ENCODE data around the gene TFCP2.

TFCP2 gene

DNA sequence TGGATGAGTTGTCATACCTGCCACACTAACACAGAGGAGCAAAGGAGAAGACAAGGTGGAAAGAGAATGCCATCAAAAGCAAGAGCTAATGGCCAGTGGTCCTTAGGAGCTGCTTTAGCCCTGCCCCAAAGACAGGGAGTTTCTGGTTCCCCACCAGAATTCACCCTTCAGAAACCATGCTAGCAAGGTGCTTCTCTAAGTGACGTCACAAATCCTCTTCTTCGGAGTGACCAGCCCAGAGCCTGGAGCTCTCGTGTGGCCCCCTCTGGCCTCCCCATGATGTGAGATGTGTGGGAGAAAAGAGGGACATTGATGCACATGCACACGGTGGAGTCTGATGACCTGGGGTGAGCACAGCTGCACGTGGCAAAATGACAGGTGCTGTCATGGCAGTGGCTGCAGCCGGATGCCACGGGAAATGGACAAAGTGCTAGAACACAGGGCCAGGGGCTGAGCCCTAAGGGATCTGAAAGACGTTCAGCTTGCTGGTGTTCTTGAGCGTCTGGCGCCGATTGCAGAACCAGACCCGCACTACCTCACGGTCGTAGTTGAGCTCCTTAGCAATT lies 16.9 kb upstream of the TFCP2 start:
- in situ Hi-C loops (cut with HindIII; ENCODE audit: low sequenced_read_pairs), result no loop called here
- no peak for DNase-seq (ENCODE audit: low read depth, low spot score)
- TF ChIP-seq, protein P1, sequence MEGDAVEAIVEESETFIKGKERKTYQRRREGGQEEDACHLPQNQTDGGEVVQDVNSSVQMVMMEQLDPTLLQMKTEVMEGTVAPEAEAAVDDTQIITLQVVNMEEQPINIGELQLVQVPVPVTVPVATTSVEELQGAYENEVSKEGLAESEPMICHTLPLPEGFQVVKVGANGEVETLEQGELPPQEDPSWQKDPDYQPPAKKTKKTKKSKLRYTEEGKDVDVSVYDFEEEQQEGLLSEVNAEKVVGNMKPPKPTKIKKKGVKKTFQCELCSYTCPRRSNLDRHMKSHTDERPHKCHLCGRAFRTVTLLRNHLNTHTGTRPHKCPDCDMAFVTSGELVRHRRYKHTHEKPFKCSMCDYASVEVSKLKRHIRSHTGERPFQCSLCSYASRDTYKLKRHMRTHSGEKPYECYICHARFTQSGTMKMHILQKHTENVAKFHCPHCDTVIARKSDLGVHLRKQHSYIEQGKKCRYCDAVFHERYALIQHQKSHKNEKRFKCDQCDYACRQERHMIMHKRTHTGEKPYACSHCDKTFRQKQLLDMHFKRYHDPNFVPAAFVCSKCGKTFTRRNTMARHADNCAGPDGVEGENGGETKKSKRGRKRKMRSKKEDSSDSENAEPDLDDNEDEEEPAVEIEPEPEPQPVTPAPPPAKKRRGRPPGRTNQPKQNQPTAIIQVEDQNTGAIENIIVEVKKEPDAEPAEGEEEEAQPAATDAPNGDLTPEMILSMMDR (IDR thresholded peaks at IDR 0.05; ENCODE audit: low read depth, low read length), result no peak
- H3K4me3 ChIP-seq (ENCODE audit: low read depth, low read length), result no peak overlapping the region

DNA sequence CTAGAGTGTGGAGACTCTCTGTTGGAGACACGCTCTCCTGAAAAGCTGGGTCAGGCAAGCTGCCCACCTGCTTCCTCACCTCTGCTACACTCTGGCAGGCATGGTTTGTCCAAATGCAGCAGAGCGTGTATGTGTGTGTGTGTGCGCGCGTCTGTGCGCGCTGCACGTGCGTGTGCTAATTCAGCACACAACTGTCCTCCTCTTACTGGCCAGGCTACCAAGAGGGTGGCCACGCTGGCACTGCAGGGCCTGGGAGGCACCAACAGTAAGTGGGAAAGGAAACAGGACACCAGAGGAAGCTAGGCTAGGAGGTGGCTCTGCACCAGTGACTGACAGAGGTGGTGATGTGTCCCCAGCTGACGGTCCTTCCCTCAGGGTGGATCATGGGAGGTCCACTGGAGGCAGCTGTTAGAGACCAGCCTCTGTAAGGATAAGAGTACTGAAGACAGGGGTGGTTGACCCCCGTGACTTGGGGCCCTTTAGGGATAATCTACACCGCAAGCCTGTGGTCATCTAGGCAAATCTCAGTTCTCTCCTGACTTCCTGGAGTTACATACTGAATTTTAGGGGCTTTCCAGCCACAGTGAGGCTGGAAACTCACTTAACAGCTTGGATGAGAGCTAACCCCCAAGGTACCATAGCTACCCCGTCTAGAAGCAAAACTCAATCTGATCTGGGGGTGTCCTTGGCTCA lies 15.6 kb upstream of the TFCP2 start:
- no peak overlapping the region for H3K4me3 ChIP-seq (ENCODE audit: low read depth, low read length)
- TF ChIP-seq, protein P1 (IDR thresholded peaks at IDR 0.05; ENCODE audit: low read depth, low read length), result no peak
- DNase-seq (ENCODE audit: low read depth, low spot score), result no peak
- in situ Hi-C loops (cut with HindIII; ENCODE audit: low sequenced_read_pairs), result no loop called here

DNA sequence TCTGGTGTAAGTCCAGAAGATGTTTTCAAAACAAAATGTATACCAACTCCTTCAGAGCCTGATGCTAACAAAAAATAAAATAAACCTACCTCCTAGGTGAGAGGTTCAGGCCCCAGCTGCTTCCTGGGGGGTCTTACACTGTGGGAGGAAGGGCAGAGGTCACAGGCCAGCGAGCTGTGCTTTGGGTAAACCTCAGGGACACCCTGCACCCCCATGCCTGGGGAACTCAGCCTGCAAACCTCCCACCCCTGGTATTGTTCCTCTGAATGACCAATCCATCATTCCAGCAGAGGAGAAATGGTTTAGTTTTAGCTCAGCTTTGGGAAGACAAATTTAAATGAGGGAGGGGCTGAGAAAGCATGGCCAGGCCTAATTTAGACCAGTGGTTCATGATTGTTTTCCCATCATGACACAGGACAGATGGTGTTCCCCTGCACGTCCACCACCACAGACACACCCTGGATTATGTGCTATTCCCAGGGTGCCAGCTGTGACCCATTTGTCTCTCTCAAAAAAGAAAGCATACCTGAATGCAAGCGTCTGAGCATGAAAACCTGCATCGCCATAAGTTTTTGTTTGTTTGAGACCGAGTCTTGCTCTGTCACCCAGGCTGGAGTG lies 14.5 kb upstream of the TFCP2 start:
- DNase-seq (ENCODE audit: low read depth, low spot score), result no peak
- TF ChIP-seq, protein P1 (IDR thresholded peaks at IDR 0.05; ENCODE audit: low read depth, low read length), result no peak
- in situ Hi-C loops (cut with HindIII; ENCODE audit: low sequenced_read_pairs), result no loop called here
- H3K4me3 ChIP-seq (ENCODE audit: low read depth, low read length), result no peak overlapping the region

DNA sequence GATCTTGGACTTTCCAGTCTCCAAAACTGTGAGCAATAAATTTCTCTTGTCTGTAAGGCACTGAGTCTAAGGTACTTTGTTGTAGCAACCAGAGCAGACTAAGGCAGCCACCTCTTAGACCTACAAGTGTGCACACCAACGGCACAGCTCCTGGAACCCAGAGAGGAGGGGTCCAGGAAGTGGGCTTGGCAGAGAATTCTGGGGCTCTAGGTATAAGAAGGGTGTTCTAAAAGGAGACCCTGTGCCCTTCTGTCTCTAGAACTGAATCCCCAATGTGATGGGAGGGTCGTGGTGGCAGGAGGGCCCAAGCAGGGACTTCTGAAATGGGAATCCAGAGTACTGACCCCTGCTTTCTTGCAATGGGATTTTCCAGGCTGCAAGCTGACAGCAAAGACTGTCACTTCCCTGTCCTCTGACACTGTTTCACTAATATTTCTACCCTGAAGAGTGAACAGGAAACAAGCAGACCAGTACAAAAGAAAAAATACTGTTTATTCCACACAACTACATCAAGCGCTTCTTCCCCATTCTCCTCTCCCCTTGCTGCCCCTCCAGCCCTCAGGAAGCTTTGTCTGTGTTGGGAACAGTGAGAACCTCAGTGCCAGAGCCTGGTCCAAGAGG lies 13.6 kb upstream of the TFCP2 start:
- no peak overlapping the region for H3K4me3 ChIP-seq (ENCODE audit: low read depth, low read length)
- no peak for DNase-seq (ENCODE audit: low read depth, low spot score)
- in situ Hi-C loops (cut with HindIII; ENCODE audit: low sequenced_read_pairs), result no loop called here
- TF ChIP-seq, protein P1 (IDR thresholded peaks at IDR 0.05; ENCODE audit: low read depth, low read length), result no peak

DNA sequence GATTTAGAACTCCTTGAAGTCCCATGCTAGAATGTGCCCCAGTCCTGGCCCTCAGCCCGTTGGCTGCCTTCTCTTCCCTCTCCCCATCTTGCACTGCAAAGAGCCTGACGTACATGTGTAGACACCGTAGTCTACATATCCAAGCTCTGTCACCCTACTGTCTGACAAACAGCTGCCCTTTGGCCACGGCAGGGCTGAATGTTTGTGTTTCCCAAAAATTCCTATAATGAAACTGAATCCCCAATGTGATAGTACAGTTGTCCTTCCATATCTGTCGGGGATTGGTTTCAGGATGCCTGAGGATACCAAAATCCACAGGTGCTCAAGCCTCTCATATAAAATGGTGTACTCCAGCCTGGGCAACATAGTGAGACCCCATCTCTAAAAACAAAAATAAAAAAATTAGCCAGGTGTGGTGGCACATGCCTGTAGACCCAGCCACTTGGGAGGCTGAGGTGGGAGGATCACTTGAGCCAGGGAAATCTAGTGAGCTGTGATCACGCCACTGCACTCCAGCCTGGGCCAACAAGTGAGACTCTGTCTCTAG lies 12.3 kb upstream of the TFCP2 start:
- TF ChIP-seq, protein P1 (IDR thresholded peaks at IDR 0.05; ENCODE audit: low read depth, low read length), result no peak
- no peak overlapping the region for H3K4me3 ChIP-seq (ENCODE audit: low read depth, low read length)
- in situ Hi-C loops (cut with HindIII; ENCODE audit: low sequenced_read_pairs), result no loop called here
- no peak for DNase-seq (ENCODE audit: low read depth, low spot score)

DNA sequence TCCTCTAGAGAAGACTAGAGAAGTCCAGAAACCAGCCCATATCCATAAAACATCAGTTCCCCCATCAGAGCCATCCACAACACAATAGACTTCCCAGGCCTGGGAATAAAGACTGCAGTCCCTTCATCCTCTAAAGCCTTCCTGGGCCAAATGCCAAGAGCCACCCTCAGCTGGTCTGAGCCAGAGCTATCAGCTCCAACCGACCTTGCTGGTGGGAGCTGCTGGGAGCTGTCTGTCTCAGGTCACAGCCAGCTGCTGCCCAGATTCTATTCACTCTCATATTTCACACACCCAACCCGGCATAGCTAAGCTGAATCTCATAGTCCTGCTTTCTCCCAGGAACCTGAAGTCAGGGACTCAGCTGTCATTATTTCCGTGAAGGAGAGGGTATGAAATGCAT lies 10.9 kb upstream of the TFCP2 start:
- no peak overlapping the region for H3K4me3 ChIP-seq (ENCODE audit: low read depth, low read length)
- DNase-seq (ENCODE audit: low read depth, low spot score), result peak; percentile 13
- TF ChIP-seq, protein P1 (IDR thresholded peaks at IDR 0.05; ENCODE audit: low read depth, low read length), result no peak
- in situ Hi-C loops (cut with HindIII; ENCODE audit: low sequenced_read_pairs), result no loop called here
